LNCaP clone FGC (cell line): Measurements from ENCODE around the gene CDHR4.
"Not testable (repeated sequence)": the region's sequence is repeated elsewhere in the genome, so short reads cannot be mapped to it uniquely, and the experiment has no call there.

Source experiments
- DNase-seq: peaks from one replicate; pipeline ENCODE4 v3.0.0-alpha.2; 2011; ENCODE audit warnings: low read depth
- H3K4me3 ChIP-seq: 2 replicates; pipeline ENCODE4 v1.5.1; 2011; ENCODE audit warnings: mild to moderate bottlenecking, low read depth, low read length, control low read depth
- CTCF ChIP-seq: IDR thresholded peaks from 2 replicates; pipeline ENCODE4 v1.5.1; 2012; ENCODE audit warnings: mild to moderate bottlenecking; ENCODE audit not compliant: control insufficient read depth, insufficient read depth; ENCODE audit errors: extremely low read depth

The CDHR4 gene

GRCh38 chr3:49786357-49787181, 13.1 kb downstream of the CDHR4 start, which contains the start of gene IP6K1:
Gene IP6K1, minus strand, starts transcription at chr3:49786542. Its CDS starts 38,502 bp downstream, at chr3:49748040.
- TF ChIP-seq CTCF = no peak
- peak within 1 kb of the TSS; percentile 62 for H3K4me3 ChIP-seq
- DNase-seq = peak; percentile 100

- no peak for DNase-seq
- H3K4me3 ChIP-seq = peak overlapping the region; percentile 62
- TF ChIP-seq CTCF = no peak
Observed at GRCh38 chr3:49785565-49786356, 13.9 kb downstream of the CDHR4 start.

- not testable (repeated sequence) for DNase-seq
Observed at GRCh38 chr3:49782277-49782676, 17.4 kb downstream of the CDHR4 start.

GRCh38 chr3:49781415-49782199, 18.1 kb downstream of the CDHR4 start:
- H3K4me3 ChIP-seq = no peak overlapping the region
- no peak for DNase-seq
- TF ChIP-seq CTCF = no peak

More at GRCh38 chr3:49782277-49782676, 17.4 kb downstream of the CDHR4 start:
- H3K4me3 ChIP-seq = not testable (repeated sequence)

- not testable (repeated sequence) for DNase-seq, H3K4me3 ChIP-seq
Observed at GRCh38 chr3:49780975-49781365, 18.7 kb downstream of the CDHR4 start.

- no peak for TF ChIP-seq CTCF
- DNase-seq = no peak
Observed at GRCh38 chr3:49780080-49780974, 19.3 kb downstream of the CDHR4 start.

More at GRCh38 chr3:49780080-49780974, 19.3 kb downstream of the CDHR4 start:
- H3K4me3 ChIP-seq = no peak overlapping the region
